ENCODE results near the gene FCF1. TPM values are rescaled to one million over a fixed set of nuclear protein-coding genes. Genes with fewer than 3 reads are reported as not detected.

FCF1 gene
- total RNA-seq = 46.3 and 77.0 TPM in 2 replicates

GRCh38 chr14:74712499-74713394 lies at the start of gene FCF1, which contains the start of gene AREL1:
FCF1 (plus strand) TSS chr14:74713144; CDS start chr14:74713198, 54 bp downstream.
AREL1 (minus strand) TSS chr14:74713080; CDS start chr14:74685615, 27,465 bp downstream.

GRCh38 chr14:74762917-74763802 lies 50.2 kb downstream of the FCF1 start, which contains the start of gene YLPM1:
YLPM1 (plus strand) TSS chr14:74763316; CDS start chr14:74763490, 174 bp downstream.

Other genes starting within 250 kb of the FCF1 start
- 124 and 158 TPM in 2 replicates for gene NPC2, start 219.8 kb upstream of the FCF1 start, total RNA-seq
- 12.5 and 14.7 TPM in 2 replicates for gene ISCA2, start 219.4 kb upstream of the FCF1 start, total RNA-seq
- 334 and 905 TPM in 2 replicates for gene LTBP2, start 100.9 kb upstream of the FCF1 start, total RNA-seq
- 30.6 and 41.5 TPM in 2 replicates for gene AREL1, start 64 bp upstream of the FCF1 start, total RNA-seq
- gene YLPM1, start 50.2 kb downstream of the FCF1 start, total RNA-seq = 38.0 and 56.0 TPM in 2 replicates
- gene PROX2, start 163.0 kb downstream of the FCF1 start, total RNA-seq = not detected in 2 replicates
- gene DLST, start 168.8 kb downstream of the FCF1 start, total RNA-seq = 59.7 and 95.5 TPM in 2 replicates
- 0.59 and 1.3 TPM in 2 replicates for gene RPS6KL1, start 210.1 kb downstream of the FCF1 start, total RNA-seq
- gene PGF, start 242.5 kb downstream of the FCF1 start, total RNA-seq = 0.60 and 1.5 TPM in 2 replicates